Measurements from ENCODE around the gene NPAS3.

DNA sequence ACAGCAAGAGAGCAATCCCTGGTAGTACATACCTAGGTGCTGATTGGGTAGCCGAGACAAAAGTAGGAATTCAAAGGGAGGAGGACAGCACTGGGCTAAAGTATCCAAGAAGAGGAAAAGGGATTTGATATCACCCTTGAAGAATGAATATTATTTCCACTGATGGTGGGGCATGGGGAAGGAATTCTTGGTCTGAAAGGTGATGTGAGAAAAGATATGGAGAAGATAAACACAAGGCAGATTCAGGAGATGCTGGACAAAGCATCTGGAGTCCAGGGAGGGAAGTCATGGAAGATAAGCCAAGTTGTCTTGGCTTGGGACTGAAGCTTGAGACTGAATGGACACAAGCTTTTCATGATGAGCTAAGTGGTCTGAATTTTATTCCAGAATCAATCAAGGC, 818.2 kb downstream of the NPAS3 start:
- TF ChIP-seq, protein P1, sequence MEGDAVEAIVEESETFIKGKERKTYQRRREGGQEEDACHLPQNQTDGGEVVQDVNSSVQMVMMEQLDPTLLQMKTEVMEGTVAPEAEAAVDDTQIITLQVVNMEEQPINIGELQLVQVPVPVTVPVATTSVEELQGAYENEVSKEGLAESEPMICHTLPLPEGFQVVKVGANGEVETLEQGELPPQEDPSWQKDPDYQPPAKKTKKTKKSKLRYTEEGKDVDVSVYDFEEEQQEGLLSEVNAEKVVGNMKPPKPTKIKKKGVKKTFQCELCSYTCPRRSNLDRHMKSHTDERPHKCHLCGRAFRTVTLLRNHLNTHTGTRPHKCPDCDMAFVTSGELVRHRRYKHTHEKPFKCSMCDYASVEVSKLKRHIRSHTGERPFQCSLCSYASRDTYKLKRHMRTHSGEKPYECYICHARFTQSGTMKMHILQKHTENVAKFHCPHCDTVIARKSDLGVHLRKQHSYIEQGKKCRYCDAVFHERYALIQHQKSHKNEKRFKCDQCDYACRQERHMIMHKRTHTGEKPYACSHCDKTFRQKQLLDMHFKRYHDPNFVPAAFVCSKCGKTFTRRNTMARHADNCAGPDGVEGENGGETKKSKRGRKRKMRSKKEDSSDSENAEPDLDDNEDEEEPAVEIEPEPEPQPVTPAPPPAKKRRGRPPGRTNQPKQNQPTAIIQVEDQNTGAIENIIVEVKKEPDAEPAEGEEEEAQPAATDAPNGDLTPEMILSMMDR (IDR thresholded peaks at IDR 0.05), result no peak
- TF ChIP-seq POLR2A (IDR thresholded peaks at IDR 0.05), result no peak
